ENCODE results near the gene OLIG2.

Gene OLIG2

GRCh38 chr21:33063375-33063883 is 37.7 kb downstream of the OLIG2 start:
- Histone ChIP-seq H3K9me3 (ENCODE audit: severe bottlenecking) (no peaks in the 10 kb centered on the region), H3K27ac (ENCODE audit: poor library complexity, severe bottlenecking) (no peak overlapping the region), H3K4me3 (ENCODE audit: severe bottlenecking) (no peak overlapping the region), H3K36me3 (ENCODE audit: low read depth) (no peaks in the 10 kb centered on the region), H3K27me3 (ENCODE audit: insufficient read depth, poor library complexity, severe bottlenecking) (peaks cover 44% of the 10 kb centered on the region), H3K4me1 (ENCODE audit: insufficient read depth, poor library complexity, severe bottlenecking) (no peaks in the 10 kb centered on the region)
- DNase-seq (ENCODE audit: low spot score) (no peak), ATAC-seq (ENCODE audit: low read depth) (no peak)
- TF ChIP-seq CTCF (IDR thresholded peaks at IDR 0.05; ENCODE audit: poor library complexity, severe bottlenecking): no peak

- no peaks in the 10 kb centered on the region for H3K4me1 ChIP-seq (ENCODE audit: insufficient read depth, poor library complexity, severe bottlenecking)
- ATAC-seq (ENCODE audit: low read depth) (no peak), DNase-seq (ENCODE audit: low spot score) (no peak)
- no peaks in the 10 kb centered on the region for H3K36me3 ChIP-seq (ENCODE audit: low read depth)
- H3K9me3 ChIP-seq (ENCODE audit: severe bottlenecking): no peaks in the 10 kb centered on the region
- H3K27me3 ChIP-seq (ENCODE audit: insufficient read depth, poor library complexity, severe bottlenecking): peaks cover 50% of the 10 kb centered on the region
- H3K27ac ChIP-seq (ENCODE audit: poor library complexity, severe bottlenecking): no peak overlapping the region
- H3K4me3 ChIP-seq (ENCODE audit: severe bottlenecking): no peak overlapping the region
- no peak for TF ChIP-seq CTCF (IDR thresholded peaks at IDR 0.05; ENCODE audit: poor library complexity, severe bottlenecking)
These were observed 38.3 kb downstream of the OLIG2 start for GRCh38 chr21:33063907-33064622.

GRCh38 chr21:33064623-33065390 is 39.1 kb downstream of the OLIG2 start:
- no peak for DNase-seq (ENCODE audit: low spot score)
- H3K9me3 ChIP-seq (ENCODE audit: severe bottlenecking): no peaks in the 10 kb centered on the region
- TF ChIP-seq CTCF (IDR thresholded peaks at IDR 0.05; ENCODE audit: poor library complexity, severe bottlenecking): no peak
- peaks cover 58% of the 10 kb centered on the region for H3K27me3 ChIP-seq (ENCODE audit: insufficient read depth, poor library complexity, severe bottlenecking)
- ATAC-seq (ENCODE audit: low read depth): no peak
- H3K27ac ChIP-seq (ENCODE audit: poor library complexity, severe bottlenecking): no peak overlapping the region
- no peaks in the 10 kb centered on the region for H3K36me3 ChIP-seq (ENCODE audit: low read depth)
- no peaks in the 10 kb centered on the region for H3K4me1 ChIP-seq (ENCODE audit: insufficient read depth, poor library complexity, severe bottlenecking)
- no peak overlapping the region for H3K4me3 ChIP-seq (ENCODE audit: severe bottlenecking)

GRCh38 chr21:33067043-33067442 is 41.3 kb downstream of the OLIG2 start:
- DNase-seq (ENCODE audit: low spot score): no peak
- H3K36me3 ChIP-seq (ENCODE audit: low read depth): no peaks in the 10 kb centered on the region
- H3K27ac ChIP-seq (ENCODE audit: poor library complexity, severe bottlenecking): no peak overlapping the region
- H3K27me3 ChIP-seq (ENCODE audit: insufficient read depth, poor library complexity, severe bottlenecking): peaks cover 78% of the 10 kb centered on the region
- no peak for ATAC-seq (ENCODE audit: low read depth)
- no peaks in the 10 kb centered on the region for H3K4me1 ChIP-seq (ENCODE audit: insufficient read depth, poor library complexity, severe bottlenecking)
- H3K4me3 ChIP-seq (ENCODE audit: severe bottlenecking): no peak overlapping the region
- TF ChIP-seq CTCF (IDR thresholded peaks at IDR 0.05; ENCODE audit: poor library complexity, severe bottlenecking): no peak
- no peaks in the 10 kb centered on the region for H3K9me3 ChIP-seq (ENCODE audit: severe bottlenecking)

All from RWPE2 (cell line).